HL-60 (cell line): ENCODE measurements around the gene GLP1R.
A peak's percentile ranks its signal among the peaks of the same experiment; 100 is the strongest.

Source experiments
- DNase-seq, 2 experiments: peaks; one replicate each; pipeline ENCODE4 v3.0.0-alpha.2; 2010 to 2020; ENCODE audit warnings: low read depth in 1 of 2, low spot score in 1 of 2
- H3K27ac ChIP-seq: fragments of 250-450 bp; sonication (Bioruptor Pico); replicated peaks from 2 replicates; pipeline ENCODE4 v1.5.1; 2020; ENCODE audit warnings: mild to moderate bottlenecking, moderate library complexity
- H3K27me3 ChIP-seq: fragments of 250-450 bp; sonication (Bioruptor Pico); 2 replicates; pipeline ENCODE4 v1.5.1; 2021; ENCODE audit warnings: mild to moderate bottlenecking, moderate library complexity; ENCODE audit not compliant: insufficient read depth, poor library complexity, severe bottlenecking
- H3K4me3 ChIP-seq: replicated peaks from 2 replicates; pipeline ENCODE4 v1.5.1; 2011; ENCODE audit warnings: mild to moderate bottlenecking, control low read depth, low read length; ENCODE audit not compliant: insufficient read depth
- CTCF ChIP-seq: IDR thresholded peaks from one replicate; pipeline ENCODE4 v1.5.1; 2011; ENCODE audit warnings: low read length, control low read depth, inconsistent platforms; ENCODE audit not compliant: insufficient read depth
- GABPA ChIP-seq: IDR thresholded peaks from 2 replicates; pipeline ENCODE4 v1.6.1; 2012; ENCODE audit warnings: low read depth
- POLR2AphosphoS5 ChIP-seq: IDR thresholded peaks from 2 replicates; pipeline ENCODE4 v1.6.1; 2012; ENCODE audit warnings: low read depth
- REST ChIP-seq: IDR thresholded peaks from 2 replicates; pipeline ENCODE4 v1.6.1; 2012; ENCODE audit warnings: low read depth; ENCODE audit not compliant: insufficient replicate concordance
- SPI1 ChIP-seq: IDR thresholded peaks from 2 replicates; pipeline ENCODE4 v1.6.1; 2012; ENCODE audit warnings: low read depth, mild to moderate bottlenecking, borderline replicate concordance

The GLP1R gene

GRCh38 chr6:39086711-39087110 is 38.1 kb downstream of the GLP1R start:
- peaks cover 13% of the 10 kb centered on the region for H3K27me3 ChIP-seq
- no peak for DNase-seq
- no peak overlapping the region for H3K27ac ChIP-seq
- no peak for TF ChIP-seq SPI1
- H3K4me3 ChIP-seq: no peak overlapping the region

GRCh38 chr6:39087197-39087596 is 38.6 kb downstream of the GLP1R start:
- Histone ChIP-seq H3K4me3 (no peak overlapping the region), H3K27ac (no peak overlapping the region), H3K27me3 (peaks cover 16% of the 10 kb centered on the region)
- no peak for DNase-seq
- no peak for TF ChIP-seq REST
- no peak for TF ChIP-seq CTCF
- no peak for TF ChIP-seq POLR2AphosphoS5
- no peak for TF ChIP-seq SPI1
- no peak for TF ChIP-seq GABPA

GRCh38 chr6:39088331-39088730 is 39.8 kb downstream of the GLP1R start:
- TF ChIP-seq REST: peak; percentile 93
- TF ChIP-seq POLR2AphosphoS5: no peak
- peaks cover 18% of the 10 kb centered on the region for H3K27me3 ChIP-seq
- peak in 1 of 2 experiments; percentile 28 for DNase-seq
- H3K27ac ChIP-seq: no peak overlapping the region
- H3K4me3 ChIP-seq: no peak overlapping the region

- peaks cover 18% of the 10 kb centered on the region for H3K27me3 ChIP-seq
- no peak overlapping the region for H3K27ac ChIP-seq
- no peak for DNase-seq
- no peak for TF ChIP-seq POLR2AphosphoS5
- H3K4me3 ChIP-seq: no peak overlapping the region
Observed at GRCh38 chr6:39090036-39090435, 41.5 kb downstream of the GLP1R start.

- DNase-seq: no peak
- Histone ChIP-seq H3K27ac (no peak overlapping the region), H3K4me3 (no peak overlapping the region), H3K27me3 (peaks cover 14% of the 10 kb centered on the region)
- TF ChIP-seq REST: no peak
- TF ChIP-seq POLR2AphosphoS5: no peak
- TF ChIP-seq SPI1: no peak
- TF ChIP-seq CTCF: no peak
- TF ChIP-seq GABPA: no peak
Observed at GRCh38 chr6:39091220-39091619, 42.6 kb downstream of the GLP1R start.
